HepG2 (cell line): ENCODE data around the gene PPP1R1B. TPM values are rescaled to one million over a fixed set of nuclear protein-coding genes. Genes with fewer than 3 reads are reported as not detected.

ENCODE experiments used
- ERF ChIP-seq: IDR thresholded peaks from 2 replicates; pipeline ENCODE4 v1.6.1; 2018; ENCODE audit warnings: missing biosample characterization, missing genetic modification reagents
- ESRRA ChIP-seq: sonication (generic); formaldehyde crosslinking; IDR thresholded peaks from 2 replicates; pipeline ENCODE4 v1.5.1; 2020; ENCODE audit warnings: mild to moderate bottlenecking, low read depth, missing genetic modification reagents
- JUN ChIP-seq: sonication (generic); formaldehyde crosslinking; IDR thresholded peaks from 2 replicates; pipeline ENCODE4 v1.4.0; 2020; ENCODE audit warnings: mild to moderate bottlenecking, missing genetic modification reagents
- MAFG ChIP-seq: sonication (generic); formaldehyde crosslinking; IDR thresholded peaks from 2 replicates; pipeline ENCODE4 v1.5.1; 2020; ENCODE audit warnings: mild to moderate bottlenecking, missing genetic modification reagents
- MAZ ChIP-seq, 2 experiments: sonication (generic) in 1 of 2; formaldehyde crosslinking in 1 of 2; IDR thresholded peaks; 2 replicates each; pipeline versions ENCODE4 v1.5.0 to v1.6.1; 2012 to 2020; ENCODE audit warnings: low read depth in 2 of 2, mild to moderate bottlenecking in 2 of 2, borderline replicate concordance in 1 of 2, improper control_type of control experiment in 1 of 2, low read length in 1 of 2, missing genetic modification reagents in 1 of 2, moderate library complexity in 1 of 2
- RAD21 ChIP-seq: fragments of 450-650 bp; formaldehyde crosslinking; IDR thresholded peaks from 2 replicates; pipeline ENCODE4 v1.5.0; 2020; ENCODE audit warnings: mild to moderate bottlenecking
- RARA ChIP-seq: IDR thresholded peaks from 2 replicates; pipeline ENCODE4 v1.6.1; 2016; ENCODE audit warnings: missing genetic modification reagents, missing compliant biosample characterization
- REPIN1 ChIP-seq: sonication (generic); formaldehyde crosslinking; IDR thresholded peaks from 2 replicates; pipeline ENCODE4 v1.8.0; 2022; ENCODE audit warnings: missing genetic modification reagents, low read depth, mild to moderate bottlenecking, borderline replicate concordance
- RORA ChIP-seq: sonication (generic); formaldehyde crosslinking; IDR thresholded peaks from 2 replicates; pipeline ENCODE4 v1.5.0; 2020; ENCODE audit warnings: mild to moderate bottlenecking, missing genetic modification reagents, moderate library complexity
- TRIM24 ChIP-seq: sonication (generic); formaldehyde crosslinking; IDR thresholded peaks from 2 replicates; pipeline ENCODE4 v1.8.0; 2022; ENCODE audit warnings: mild to moderate bottlenecking, missing genetic modification reagents
- WIZ ChIP-seq: sonication (generic); formaldehyde crosslinking; IDR thresholded peaks from 2 replicates; pipeline ENCODE4 v1.5.1; 2020; ENCODE audit warnings: mild to moderate bottlenecking, missing genetic modification reagents
- XRCC5 ChIP-seq: fragments of 200-400 bp; formaldehyde crosslinking; optimal IDR thresholded peaks from 2 replicates; pipeline ENCODE3; 2017; ENCODE audit warnings: mild to moderate bottlenecking, low read length
- ZNF501 ChIP-seq: sonication (generic); formaldehyde crosslinking; IDR thresholded peaks from 2 replicates; pipeline ENCODE4 v1.5.1; 2020; ENCODE audit warnings: mild to moderate bottlenecking, moderate library complexity, missing genetic modification reagents
- polyA plus RNA-seq, 8 experiments: library from polyadenylated mRNA; depleted of rRNA in 3 of 8; stranded (reverse) in 7 of 8; unstranded in 1 of 8; fragments of >200 nt; fragmentation: Illumina TruSeq in 4 of 8; extraction: Trizol in 4 of 8; gene quantifications; 2 replicates each; pipeline versions ENCODE4 v1.2.1 to v1.2.3, GENCODE V29; 2011 to 2016; ENCODE audit warnings: low read depth in 4 of 8, missing spikeins in 1 of 8, mixed read lengths in 1 of 8; ENCODE audit not compliant: insufficient read depth in 1 of 8
- total RNA-seq, 5 experiments: library from RNA; depleted of rRNA; stranded (reverse); fragments of >200 nt; fragmentation: Illumina TruSeq; extraction: Trizol; gene quantifications; 2 replicates each; pipeline ENCODE4 v1.2.3, GENCODE V29; 2016; ENCODE audit warnings: low read depth in 1 of 5
- TF ChIP-seq, protein P1 (sequence below), 2 experiments: fragments of 450-650 bp in 1 of 2; sonication (generic) in 1 of 2; formaldehyde crosslinking in 1 of 2; IDR thresholded peaks; 2 replicates each; pipeline versions ENCODE4 v1.6.1 to v1.8.0; 2016 to 2022; ENCODE audit warnings: antibody characterized with exemption in 1 of 2, mild to moderate bottlenecking in 1 of 2, missing genetic modification reagents in 1 of 2
- TF ChIP-seq, protein P2 (sequence below): IDR thresholded peaks from 2 replicates; pipeline ENCODE4 v1.6.1; 2016; ENCODE audit warnings: low read depth
- TF ChIP-seq, protein P3 (sequence below): IDR thresholded peaks from 2 replicates; pipeline ENCODE4 v1.6.1; 2016; ENCODE audit warnings: missing compliant biosample characterization, missing genetic modification reagents, borderline replicate concordance

PPP1R1B gene
- total and polyA plus RNA-seq, 2 of the 13 experiments (the other 11 are each of a cell fraction or from before 2014, with no cell fraction given) = 0.08 TPM; not detected in 1

DNA sequence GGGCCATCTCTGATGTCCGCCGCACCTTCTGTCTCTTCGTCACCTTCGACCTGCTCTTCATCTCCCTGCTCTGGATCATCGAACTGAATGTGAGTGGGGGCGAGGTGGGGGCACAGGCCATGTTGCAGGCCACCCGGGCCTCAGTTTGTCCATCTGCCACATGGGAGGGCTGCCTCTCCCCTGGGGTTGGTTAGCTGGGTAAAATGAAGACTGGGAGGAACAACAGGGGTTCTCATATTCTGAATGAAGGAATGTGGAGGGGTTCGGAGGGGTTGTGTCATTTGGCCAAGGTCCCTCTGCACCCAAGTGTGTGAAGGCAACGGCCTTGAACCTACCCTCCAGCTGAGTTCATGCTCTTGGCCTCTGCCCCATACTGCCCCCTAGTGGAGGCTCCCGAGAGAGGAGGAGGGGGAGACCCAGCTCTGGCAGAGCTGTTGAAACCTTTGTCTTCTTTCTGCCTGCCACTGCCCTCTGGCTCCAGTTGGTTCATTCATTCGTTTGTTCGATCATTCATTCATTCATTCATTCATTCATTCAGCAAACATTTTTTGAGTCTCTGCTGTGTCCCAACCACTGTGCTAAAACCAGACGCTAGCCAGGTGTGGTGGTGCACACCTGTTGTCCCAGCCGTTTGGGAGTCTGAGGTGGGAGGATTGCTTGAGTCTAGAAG is 27.0 kb downstream of the PPP1R1B start (continued):
- TF ChIP-seq, protein P1, sequence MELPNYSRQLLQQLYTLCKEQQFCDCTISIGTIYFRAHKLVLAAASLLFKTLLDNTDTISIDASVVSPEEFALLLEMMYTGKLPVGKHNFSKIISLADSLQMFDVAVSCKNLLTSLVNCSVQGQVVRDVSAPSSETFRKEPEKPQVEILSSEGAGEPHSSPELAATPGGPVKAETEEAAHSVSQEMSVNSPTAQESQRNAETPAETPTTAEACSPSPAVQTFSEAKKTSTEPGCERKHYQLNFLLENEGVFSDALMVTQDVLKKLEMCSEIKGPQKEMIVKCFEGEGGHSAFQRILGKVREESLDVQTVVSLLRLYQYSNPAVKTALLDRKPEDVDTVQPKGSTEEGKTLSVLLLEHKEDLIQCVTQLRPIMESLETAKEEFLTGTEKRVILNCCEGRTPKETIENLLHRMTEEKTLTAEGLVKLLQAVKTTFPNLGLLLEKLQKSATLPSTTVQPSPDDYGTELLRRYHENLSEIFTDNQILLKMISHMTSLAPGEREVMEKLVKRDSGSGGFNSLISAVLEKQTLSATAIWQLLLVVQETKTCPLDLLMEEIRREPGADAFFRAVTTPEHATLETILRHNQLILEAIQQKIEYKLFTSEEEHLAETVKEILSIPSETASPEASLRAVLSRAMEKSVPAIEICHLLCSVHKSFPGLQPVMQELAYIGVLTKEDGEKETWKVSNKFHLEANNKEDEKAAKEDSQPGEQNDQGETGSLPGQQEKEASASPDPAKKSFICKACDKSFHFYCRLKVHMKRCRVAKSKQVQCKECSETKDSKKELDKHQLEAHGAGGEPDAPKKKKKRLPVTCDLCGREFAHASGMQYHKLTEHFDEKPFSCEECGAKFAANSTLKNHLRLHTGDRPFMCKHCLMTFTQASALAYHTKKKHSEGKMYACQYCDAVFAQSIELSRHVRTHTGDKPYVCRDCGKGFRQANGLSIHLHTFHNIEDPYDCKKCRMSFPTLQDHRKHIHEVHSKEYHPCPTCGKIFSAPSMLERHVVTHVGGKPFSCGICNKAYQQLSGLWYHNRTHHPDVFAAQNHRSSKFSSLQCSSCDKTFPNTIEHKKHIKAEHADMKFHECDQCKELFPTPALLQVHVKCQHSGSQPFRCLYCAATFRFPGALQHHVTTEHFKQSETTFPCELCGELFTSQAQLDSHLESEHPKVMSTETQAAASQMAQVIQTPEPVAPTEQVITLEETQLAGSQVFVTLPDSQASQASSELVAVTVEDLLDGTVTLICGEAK (IDR thresholded peaks at IDR 0.05) = no peak
- TF ChIP-seq, protein P1 (CRISPR knock-in tag; IDR thresholded peaks at IDR 0.05) = 0 out of 2 replicates have a peak, but pooled peaks have one; percentile 31
- TF ChIP-seq JUN (CRISPR knock-in tag) (no peak), WIZ (CRISPR knock-in tag) (no peak), MAZ (IDR thresholded peaks at IDR 0.05; ENCODE audit: borderline replicate concordance, low read depth, low read length) (no peak; the same call in 1 of the 2 replicates), MAZ (CRISPR knock-in tag; IDR thresholded peaks at IDR 0.05; ENCODE audit: low read depth) (peak; percentile 68), ZNF501 (CRISPR knock-in tag) (peak; percentile 41; the same call in 1 of the 2 replicates), XRCC5 (peak; percentile 97), RAD21 (CRISPR knock-in tag) (peak; percentile 76), TRIM24 (CRISPR knock-in tag) (no peak), RARA (CRISPR knock-in tag) (peak; percentile 95), ESRRA (0 out of 2 replicates have a peak, but pooled peaks have one; percentile 65), MAFG (CRISPR knock-in tag) (no peak), RORA (CRISPR knock-in tag) (no peak), ERF (CRISPR knock-in tag) (peak; percentile 76; the same call in 1 of the 2 replicates), REPIN1 (CRISPR knock-in tag) (peak; percentile 83; the same call in 1 of the 2 replicates)
- TF ChIP-seq, protein P2, sequence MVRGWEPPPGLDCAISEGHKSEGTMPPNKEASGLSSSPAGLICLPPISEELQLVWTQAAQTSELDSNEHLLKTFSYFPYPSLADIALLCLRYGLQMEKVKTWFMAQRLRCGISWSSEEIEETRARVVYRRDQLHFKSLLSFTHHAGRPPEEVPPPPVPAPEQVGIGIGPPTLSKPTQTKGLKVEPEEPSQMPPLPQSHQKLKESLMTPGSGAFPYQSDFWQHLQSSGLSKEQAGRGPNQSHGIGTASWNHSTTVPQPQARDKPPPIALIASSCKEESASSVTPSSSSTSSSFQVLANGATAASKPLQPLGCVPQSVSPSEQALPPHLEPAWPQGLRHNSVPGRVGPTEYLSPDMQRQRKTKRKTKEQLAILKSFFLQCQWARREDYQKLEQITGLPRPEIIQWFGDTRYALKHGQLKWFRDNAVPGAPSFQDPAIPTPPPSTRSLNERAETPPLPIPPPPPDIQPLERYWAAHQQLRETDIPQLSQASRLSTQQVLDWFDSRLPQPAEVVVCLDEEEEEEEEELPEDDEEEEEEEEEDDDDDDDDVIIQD (CRISPR knock-in tag) = peak; percentile 67; the same call in 1 of the 2 replicates
- TF ChIP-seq, protein P3, sequence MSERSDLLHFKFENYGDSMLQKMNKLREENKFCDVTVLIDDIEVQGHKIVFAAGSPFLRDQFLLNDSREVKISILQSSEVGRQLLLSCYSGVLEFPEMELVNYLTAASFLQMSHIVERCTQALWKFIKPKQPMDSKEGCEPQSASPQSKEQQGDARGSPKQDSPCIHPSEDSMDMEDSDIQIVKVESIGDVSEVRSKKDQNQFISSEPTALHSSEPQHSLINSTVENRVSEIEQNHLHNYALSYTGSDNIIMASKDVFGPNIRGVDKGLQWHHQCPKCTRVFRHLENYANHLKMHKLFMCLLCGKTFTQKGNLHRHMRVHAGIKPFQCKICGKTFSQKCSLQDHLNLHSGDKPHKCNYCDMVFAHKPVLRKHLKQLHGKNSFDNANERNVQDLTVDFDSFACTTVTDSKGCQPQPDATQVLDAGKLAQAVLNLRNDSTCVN = no peak; the same call in 1 of the 2 replicates
